Measurements from ENCODE around the gene MZT2A. TPM values are rescaled to one million over a fixed set of nuclear protein-coding genes. Genes with fewer than 3 reads are reported as not detected.
"Not testable (repeated sequence)": the region's sequence is repeated elsewhere in the genome, so short reads cannot be mapped to it uniquely, and the experiment has no call there.

Gene MZT2A
- total and polyA plus RNA-seq, 2 donors (not counting 1 experiment from before 2014, with no cell fraction given), result 30.1 to 88.4 TPM

DNA sequence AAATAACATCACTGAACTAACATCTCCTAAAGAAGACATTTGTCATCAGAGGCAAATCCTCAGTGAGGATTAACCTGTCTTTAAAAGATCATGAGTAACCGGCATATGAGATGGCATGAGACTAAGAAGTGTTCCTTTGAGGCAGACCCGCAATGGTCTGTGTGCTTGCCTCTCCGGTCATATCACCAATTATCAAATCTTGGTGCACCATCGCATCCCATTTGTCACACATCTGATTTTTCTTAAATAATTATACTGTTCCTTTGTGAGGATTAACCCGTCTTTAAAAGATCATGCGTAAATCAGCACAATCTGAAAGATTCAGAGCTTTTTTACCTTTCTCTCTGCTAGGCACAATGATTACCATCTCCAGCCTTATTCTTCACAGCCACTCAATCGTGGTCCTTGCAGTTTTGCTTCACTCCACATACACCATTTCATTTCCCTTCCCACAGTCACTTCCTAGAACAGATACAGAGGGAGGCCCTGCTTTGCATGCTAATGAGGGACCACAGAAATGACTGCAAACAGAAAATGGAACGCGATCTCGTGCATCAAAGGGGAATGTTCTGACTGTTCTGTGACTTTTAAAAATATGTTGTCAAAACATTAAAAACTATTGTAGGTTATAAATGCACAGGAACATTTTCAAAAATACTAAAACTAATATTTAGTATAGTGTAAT, 40.8 kb downstream of the MZT2A start:
- H3K4me2 ChIP-seq (ENCODE audit: extremely low read depth, insufficient read depth, low read length); DNase-seq (ENCODE audit: low read depth in 2 of 2); H3K4me3 ChIP-seq (replicated peaks in 1 of 4; ENCODE audit: control extremely low read depth in 1 of 4, insufficient read depth in 1 of 4, low read depth in 3 of 4, low read length in 4 of 4); H3K79me2 ChIP-seq (ENCODE audit: control insufficient read depth, insufficient read depth, low read length); H2AFZ ChIP-seq (ENCODE audit: low read length); H3K9ac ChIP-seq (ENCODE audit: insufficient read depth, low read length); H4K20me1 ChIP-seq (ENCODE audit: control insufficient read depth, extremely low read depth, insufficient read depth, low read length); H3K27ac ChIP-seq (ENCODE audit: insufficient read depth, low read length); H3K27me3 ChIP-seq (ENCODE audit: control insufficient read depth, insufficient read depth, low read length); H3K36me3 ChIP-seq (ENCODE audit: control insufficient read depth, insufficient read depth, low read length); H3K9me3 ChIP-seq (ENCODE audit: control insufficient read depth, insufficient read depth, low read depth, low read length); H3K4me1 ChIP-seq (ENCODE audit: control insufficient read depth, extremely low read depth, insufficient read depth, low read length): not testable (repeated sequence)

DNA sequence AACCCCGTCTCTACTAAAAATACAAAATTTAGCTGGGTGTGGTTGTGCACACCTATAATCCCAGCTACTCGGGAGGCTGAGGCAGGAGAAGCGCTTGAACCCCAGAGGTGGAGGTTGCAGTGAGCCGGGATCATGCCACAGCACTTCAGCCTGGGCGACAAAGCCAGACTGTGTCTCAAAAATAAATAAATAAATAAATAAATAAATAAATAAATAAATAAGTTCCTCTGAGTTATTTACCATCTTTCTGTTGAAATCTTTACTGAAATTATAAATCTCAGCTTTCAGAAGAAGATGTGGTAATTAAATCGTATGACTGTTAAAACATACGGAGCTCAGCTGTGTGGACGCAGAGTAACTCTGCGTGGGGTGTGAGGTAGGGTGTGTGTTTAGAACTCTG, 44.2 kb downstream of the MZT2A start:
- not testable (repeated sequence) for H4K20me1 ChIP-seq (ENCODE audit: control insufficient read depth, extremely low read depth, insufficient read depth, low read length); H3K79me2 ChIP-seq (ENCODE audit: control insufficient read depth, insufficient read depth, low read length); H3K27ac ChIP-seq (ENCODE audit: insufficient read depth, low read length); H3K36me3 ChIP-seq (ENCODE audit: control insufficient read depth, insufficient read depth, low read length); H3K4me3 ChIP-seq (replicated peaks in 1 of 4; ENCODE audit: control extremely low read depth in 1 of 4, insufficient read depth in 1 of 4, low read depth in 3 of 4, low read length in 4 of 4); H2AFZ ChIP-seq (ENCODE audit: low read length); H3K9me3 ChIP-seq (ENCODE audit: control insufficient read depth, insufficient read depth, low read depth, low read length); H3K27me3 ChIP-seq (ENCODE audit: control insufficient read depth, insufficient read depth, low read length); H3K4me2 ChIP-seq (ENCODE audit: extremely low read depth, insufficient read depth, low read length); H3K4me1 ChIP-seq (ENCODE audit: control insufficient read depth, extremely low read depth, insufficient read depth, low read length); DNase-seq (ENCODE audit: low read depth in 2 of 2); H3K9ac ChIP-seq (ENCODE audit: insufficient read depth, low read length)

DNA sequence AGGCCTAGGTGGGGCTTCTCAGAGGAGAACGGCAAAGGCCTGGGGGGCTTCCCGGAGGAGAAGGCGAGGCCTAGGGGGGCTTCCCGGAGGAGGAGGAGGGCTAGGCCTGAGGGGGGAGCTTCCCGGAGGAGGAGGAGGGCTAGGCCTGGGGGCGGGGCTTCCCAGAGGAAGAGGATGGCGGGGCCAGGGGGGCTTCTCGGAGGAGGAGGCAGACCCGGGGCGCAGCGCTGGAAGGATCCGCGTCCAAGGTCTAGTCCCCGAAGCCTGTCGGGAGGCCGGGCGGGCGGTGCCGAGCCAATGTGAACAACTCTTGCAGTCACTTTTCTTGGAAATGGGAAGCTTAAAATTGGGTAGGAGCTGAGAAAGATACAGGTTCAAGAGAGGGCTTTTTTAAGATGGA, 46.3 kb downstream of the MZT2A start:
- Histone ChIP-seq H3K79me2 (ENCODE audit: control insufficient read depth, insufficient read depth, low read length) (no peaks in the 10 kb centered on the region), H4K20me1 (ENCODE audit: control insufficient read depth, extremely low read depth, insufficient read depth, low read length) (no peaks in the 10 kb centered on the region)

DNA sequence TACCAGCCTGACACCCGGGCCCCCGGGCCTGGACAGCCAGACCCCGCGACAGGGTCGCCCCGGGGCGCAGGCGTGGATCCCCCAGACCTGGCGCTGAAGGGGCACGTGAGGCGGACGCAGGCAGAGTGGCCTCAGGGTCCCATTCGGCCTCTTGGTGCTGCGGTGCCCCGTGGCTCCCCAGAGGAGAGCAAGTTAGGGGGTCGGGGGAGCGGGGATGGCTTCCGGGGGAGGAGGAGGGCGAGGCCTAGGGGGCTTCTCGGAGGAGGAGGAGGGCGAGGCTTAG, 46.7 kb downstream of the MZT2A start:
- H3K36me3 ChIP-seq (ENCODE audit: control insufficient read depth, insufficient read depth, low read length); H4K20me1 ChIP-seq (ENCODE audit: control insufficient read depth, extremely low read depth, insufficient read depth, low read length); H3K4me3 ChIP-seq (replicated peaks in 1 of 4; ENCODE audit: control extremely low read depth in 1 of 4, insufficient read depth in 1 of 4, low read depth in 3 of 4, low read length in 4 of 4); DNase-seq (ENCODE audit: low read depth in 2 of 2); H3K4me2 ChIP-seq (ENCODE audit: extremely low read depth, insufficient read depth, low read length); H3K9ac ChIP-seq (ENCODE audit: insufficient read depth, low read length); H3K9me3 ChIP-seq (ENCODE audit: control insufficient read depth, insufficient read depth, low read depth, low read length); H3K27ac ChIP-seq (ENCODE audit: insufficient read depth, low read length); H3K27me3 ChIP-seq (ENCODE audit: control insufficient read depth, insufficient read depth, low read length); H3K79me2 ChIP-seq (ENCODE audit: control insufficient read depth, insufficient read depth, low read length); H3K4me1 ChIP-seq (ENCODE audit: control insufficient read depth, extremely low read depth, insufficient read depth, low read length); H2AFZ ChIP-seq (ENCODE audit: low read length): not testable (repeated sequence)

More for the DNA sequence above, 46.3 kb downstream of the MZT2A start:
- Histone ChIP-seq H3K4me1 (ENCODE audit: control insufficient read depth, extremely low read depth, insufficient read depth, low read length) (no peaks in the 10 kb centered on the region), H3K27ac (ENCODE audit: insufficient read depth, low read length) (no peak overlapping the region), H3K9ac (ENCODE audit: insufficient read depth, low read length) (no peak overlapping the region), H3K9me3 (ENCODE audit: control insufficient read depth, insufficient read depth, low read depth, low read length) (no peaks in the 10 kb centered on the region), H3K4me2 (ENCODE audit: extremely low read depth, insufficient read depth, low read length) (no peak overlapping the region), H2AFZ (ENCODE audit: low read length) (no peak overlapping the region), H3K27me3 (ENCODE audit: control insufficient read depth, insufficient read depth, low read length) (no peaks in the 10 kb centered on the region), H3K36me3 (ENCODE audit: control insufficient read depth, insufficient read depth, low read length) (no peaks in the 10 kb centered on the region), H3K4me3 (replicated peaks in 1 of 4; ENCODE audit: control extremely low read depth in 1 of 4, insufficient read depth in 1 of 4, low read depth in 3 of 4, low read length in 4 of 4) (no peak overlapping the region)
- TF ChIP-seq, protein P1, sequence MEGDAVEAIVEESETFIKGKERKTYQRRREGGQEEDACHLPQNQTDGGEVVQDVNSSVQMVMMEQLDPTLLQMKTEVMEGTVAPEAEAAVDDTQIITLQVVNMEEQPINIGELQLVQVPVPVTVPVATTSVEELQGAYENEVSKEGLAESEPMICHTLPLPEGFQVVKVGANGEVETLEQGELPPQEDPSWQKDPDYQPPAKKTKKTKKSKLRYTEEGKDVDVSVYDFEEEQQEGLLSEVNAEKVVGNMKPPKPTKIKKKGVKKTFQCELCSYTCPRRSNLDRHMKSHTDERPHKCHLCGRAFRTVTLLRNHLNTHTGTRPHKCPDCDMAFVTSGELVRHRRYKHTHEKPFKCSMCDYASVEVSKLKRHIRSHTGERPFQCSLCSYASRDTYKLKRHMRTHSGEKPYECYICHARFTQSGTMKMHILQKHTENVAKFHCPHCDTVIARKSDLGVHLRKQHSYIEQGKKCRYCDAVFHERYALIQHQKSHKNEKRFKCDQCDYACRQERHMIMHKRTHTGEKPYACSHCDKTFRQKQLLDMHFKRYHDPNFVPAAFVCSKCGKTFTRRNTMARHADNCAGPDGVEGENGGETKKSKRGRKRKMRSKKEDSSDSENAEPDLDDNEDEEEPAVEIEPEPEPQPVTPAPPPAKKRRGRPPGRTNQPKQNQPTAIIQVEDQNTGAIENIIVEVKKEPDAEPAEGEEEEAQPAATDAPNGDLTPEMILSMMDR (conservative IDR thresholded peaks at IDR 0.05 in 1 of 2, IDR thresholded peaks at IDR 0.05 in 1 of 2; ENCODE audit: low read depth in 1 of 2, low read length in 2 of 2), result no peak
- TF ChIP-seq EZH2 (IDR thresholded peaks at IDR 0.05; ENCODE audit: low read length, missing control alignments), result no peak
- no peak for DNase-seq (ENCODE audit: low read depth in 2 of 2)

DNA sequence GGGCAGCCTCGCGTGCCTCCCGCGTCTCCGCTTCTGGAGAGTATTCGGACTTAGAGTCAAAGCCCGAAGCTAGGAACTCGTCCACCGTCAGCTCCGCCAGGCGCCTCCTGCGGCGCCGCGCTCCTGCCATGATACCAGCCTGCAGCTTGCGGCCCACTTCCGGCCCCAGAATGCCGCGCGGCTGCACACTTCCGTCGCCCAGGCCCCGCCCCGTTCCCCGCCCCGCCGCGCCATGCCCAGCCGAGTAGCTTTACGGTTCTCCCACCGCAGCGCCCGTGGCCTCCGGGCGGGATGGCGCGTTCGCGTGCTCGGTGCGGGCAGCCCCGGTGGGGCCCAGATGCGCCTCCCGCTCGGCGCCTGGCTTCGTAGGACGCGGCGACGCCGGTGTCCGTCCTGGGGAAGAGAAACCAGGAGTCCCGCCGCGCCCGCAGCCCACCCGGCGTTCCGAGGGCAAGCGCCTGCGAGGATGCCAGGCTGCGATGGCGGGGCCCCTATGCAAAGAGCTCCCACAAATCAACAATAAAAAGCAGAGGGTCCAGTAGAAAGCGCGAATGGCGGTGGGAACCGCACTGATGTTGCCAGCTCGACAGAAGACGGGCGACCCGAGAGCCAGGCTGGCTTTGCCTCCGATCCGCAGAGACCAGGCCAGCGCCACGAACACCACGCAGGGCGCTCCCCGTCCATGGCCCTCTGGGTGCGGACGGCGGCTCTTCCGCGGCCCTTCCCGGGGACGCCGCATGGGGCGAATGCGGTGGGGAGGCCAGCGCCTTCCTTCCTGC, 47.3 kb downstream of the MZT2A start:
- not testable (repeated sequence) for H3K4me3 ChIP-seq (replicated peaks in 1 of 4; ENCODE audit: control extremely low read depth in 1 of 4, insufficient read depth in 1 of 4, low read depth in 3 of 4, low read length in 4 of 4); H3K4me1 ChIP-seq (ENCODE audit: control insufficient read depth, extremely low read depth, insufficient read depth, low read length); H3K27ac ChIP-seq (ENCODE audit: insufficient read depth, low read length); H2AFZ ChIP-seq (ENCODE audit: low read length); DNase-seq (ENCODE audit: low read depth in 2 of 2); H3K9ac ChIP-seq (ENCODE audit: insufficient read depth, low read length); H3K4me2 ChIP-seq (ENCODE audit: extremely low read depth, insufficient read depth, low read length); H3K79me2 ChIP-seq (ENCODE audit: control insufficient read depth, insufficient read depth, low read length); H3K9me3 ChIP-seq (ENCODE audit: control insufficient read depth, insufficient read depth, low read depth, low read length); H4K20me1 ChIP-seq (ENCODE audit: control insufficient read depth, extremely low read depth, insufficient read depth, low read length); H3K36me3 ChIP-seq (ENCODE audit: control insufficient read depth, insufficient read depth, low read length); H3K27me3 ChIP-seq (ENCODE audit: control insufficient read depth, insufficient read depth, low read length)

DNA sequence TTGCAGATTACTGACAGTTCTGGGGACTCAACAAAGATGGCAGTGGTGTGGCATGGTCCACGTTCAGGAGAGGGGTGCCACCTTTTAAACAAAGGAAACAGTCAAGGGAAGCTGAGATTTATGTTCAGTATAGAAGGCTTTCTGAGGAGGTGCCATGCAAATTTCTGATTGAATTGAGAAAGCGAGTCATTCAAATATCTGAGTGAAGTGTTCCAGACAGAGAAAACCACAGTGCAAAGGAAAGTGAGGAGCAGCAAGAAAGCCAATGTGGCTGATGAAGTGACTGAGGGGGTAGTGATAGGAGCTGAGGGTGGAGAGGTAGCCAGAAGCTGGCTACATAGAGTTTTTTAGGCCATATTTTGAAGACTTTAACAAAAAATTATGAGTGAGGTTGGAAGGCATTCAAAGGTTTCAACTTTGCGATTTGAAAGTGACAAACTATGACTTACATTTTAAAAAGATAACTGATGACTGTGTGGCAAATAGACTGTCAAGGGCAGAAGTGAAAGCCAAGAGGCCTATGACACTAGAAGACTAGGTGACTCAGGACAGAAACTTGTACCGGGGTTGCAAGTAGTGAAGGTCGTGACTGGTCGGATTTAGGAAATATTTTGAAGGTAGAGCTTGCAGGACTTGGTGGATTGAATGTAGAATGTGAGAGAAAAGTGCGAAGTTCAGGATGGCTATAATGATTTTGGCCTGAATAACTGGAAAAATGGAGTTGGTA, 51.3 kb downstream of the MZT2A start:
- DNase-seq (ENCODE audit: low read depth in 2 of 2); H3K27me3 ChIP-seq (ENCODE audit: control insufficient read depth, insufficient read depth, low read length); H3K79me2 ChIP-seq (ENCODE audit: control insufficient read depth, insufficient read depth, low read length); H2AFZ ChIP-seq (ENCODE audit: low read length); H3K4me1 ChIP-seq (ENCODE audit: control insufficient read depth, extremely low read depth, insufficient read depth, low read length); H3K9me3 ChIP-seq (ENCODE audit: control insufficient read depth, insufficient read depth, low read depth, low read length); H3K4me2 ChIP-seq (ENCODE audit: extremely low read depth, insufficient read depth, low read length); H3K4me3 ChIP-seq (replicated peaks in 1 of 4; ENCODE audit: control extremely low read depth in 1 of 4, insufficient read depth in 1 of 4, low read depth in 3 of 4, low read length in 4 of 4); H3K27ac ChIP-seq (ENCODE audit: insufficient read depth, low read length); H4K20me1 ChIP-seq (ENCODE audit: control insufficient read depth, extremely low read depth, insufficient read depth, low read length); H3K9ac ChIP-seq (ENCODE audit: insufficient read depth, low read length); H3K36me3 ChIP-seq (ENCODE audit: control insufficient read depth, insufficient read depth, low read length): not testable (repeated sequence)
